HG02884 (cell line): Measurements from ENCODE around the gene ASCL5.
"Not testable (repeated sequence)": the region's sequence is repeated elsewhere in the genome, so short reads cannot be mapped to it uniquely, and the experiment has no call there.

ENCODE experiments used
- ATAC-seq: cut with Tn5 transposase; IDR thresholded peaks from one replicate; pipeline ENCODE4 v1.9.1; 2021; ENCODE audit warnings: mild to moderate bottlenecking, moderate library complexity; ENCODE audit not compliant: unreplicated experiment

The ASCL5 gene

GRCh38 chr1:201126832-201127754, at the start of gene ASCL5:
Gene ASCL5, minus strand, starts transcription at chr1:201127184. Its CDS starts 11,812 bp downstream, at chr1:201115372.
- ATAC-seq, result no peak

GRCh38 chr1:201175820-201176500, 49.0 kb upstream of the ASCL5 start:
- ATAC-seq, result no peak

GRCh38 chr1:201173736-201174135, 46.8 kb upstream of the ASCL5 start:
- ATAC-seq, result no peak

GRCh38 chr1:201172999-201173610, 46.1 kb upstream of the ASCL5 start:
- no peak for ATAC-seq

- ATAC-seq, result no peak
These were observed 45.3 kb upstream of the ASCL5 start for GRCh38 chr1:201172326-201172725.

- ATAC-seq, result peak; percentile 40
These were observed 44.4 kb upstream of the ASCL5 start for GRCh38 chr1:201171063-201172036.

GRCh38 chr1:201170533-201171062, 43.6 kb upstream of the ASCL5 start:
- ATAC-seq, result peak; percentile 92

- ATAC-seq, result no peak
These were observed 43.1 kb upstream of the ASCL5 start for GRCh38 chr1:201169971-201170532.

- no peak for ATAC-seq
These were observed 42.2 kb upstream of the ASCL5 start for GRCh38 chr1:201169203-201169602.

GRCh38 chr1:201167041-201167991, 40.3 kb upstream of the ASCL5 start:
- ATAC-seq, result no peak

- no peak for ATAC-seq
These were observed 37.7 kb upstream of the ASCL5 start for GRCh38 chr1:201164645-201165044.

GRCh38 chr1:201163707-201164106, 36.7 kb upstream of the ASCL5 start:
- ATAC-seq, result no peak

GRCh38 chr1:201163036-201163435, 36.1 kb upstream of the ASCL5 start:
- ATAC-seq, result not testable (repeated sequence)

GRCh38 chr1:201157949-201158348, 31.0 kb upstream of the ASCL5 start:
- no peak for ATAC-seq

- no peak for ATAC-seq
These were observed 29.8 kb upstream of the ASCL5 start for GRCh38 chr1:201156819-201157218.

- ATAC-seq, result no peak
These were observed 29.4 kb upstream of the ASCL5 start for GRCh38 chr1:201156346-201156745.

GRCh38 chr1:201155354-201155753, 28.4 kb upstream of the ASCL5 start:
- no peak for ATAC-seq

- peak; percentile 95 for ATAC-seq
These were observed 27.6 kb upstream of the ASCL5 start, which contains the start of gene TMEM9 for GRCh38 chr1:201154389-201155165. Gene TMEM9, minus strand, starts transcription at chr1:201154474. Its CDS starts 551 bp downstream, at chr1:201153923.
